SK-N-DZ (cell line): ENCODE data around the gene CHN1.

ENCODE experiments used
- DNase-seq: peaks from one replicate; pipeline ENCODE4 v3.0.0-alpha.2; 2015; ENCODE audit warnings: low spot score

CHN1 gene

GRCh38 chr2:174972924-174973323 is 32.3 kb downstream of the CHN1 start:
- DNase-seq: no peak

DNA sequence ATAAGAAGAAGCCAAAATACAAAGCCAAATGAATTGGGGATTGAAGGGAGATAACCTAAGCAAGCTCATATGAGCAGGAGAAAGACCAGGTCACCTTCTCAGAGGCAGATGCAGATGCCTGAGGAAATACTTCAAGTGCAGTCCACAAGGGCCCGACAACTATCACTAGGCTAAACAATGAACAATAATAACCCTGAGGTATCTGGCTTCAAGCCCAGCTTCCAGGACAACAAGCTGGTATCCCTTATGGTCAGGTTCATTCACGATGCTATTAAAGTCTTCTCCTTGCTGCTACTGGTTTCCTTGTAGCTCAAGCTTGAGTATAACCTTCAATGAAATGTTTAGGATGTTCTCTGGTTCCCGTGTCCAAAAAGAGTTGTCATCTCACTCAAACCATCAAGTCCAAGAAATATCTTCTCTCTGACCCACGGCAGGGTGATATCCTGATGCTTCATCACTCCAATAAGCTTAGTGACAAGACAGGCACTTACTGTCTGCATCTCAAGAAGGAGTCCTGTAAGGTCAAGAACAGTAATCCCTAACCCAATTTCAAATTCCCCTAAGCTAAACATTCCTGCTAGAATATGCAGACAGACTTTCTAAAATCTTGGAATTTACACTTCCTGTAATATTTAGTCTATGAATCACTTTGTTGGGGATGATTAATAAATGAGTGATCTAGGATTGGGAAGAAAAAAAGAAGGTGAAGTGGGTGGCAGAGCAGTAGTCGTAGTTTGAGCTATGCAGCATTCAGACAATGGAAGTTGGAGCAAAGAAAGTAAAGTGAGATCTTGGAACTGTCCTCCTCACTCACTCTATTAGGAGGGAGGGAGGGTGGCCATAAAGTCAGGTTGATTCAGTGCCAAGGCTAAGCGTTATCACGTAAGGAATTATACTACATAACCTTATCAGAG is 33.1 kb downstream of the CHN1 start:
- no peak for DNase-seq

DNA sequence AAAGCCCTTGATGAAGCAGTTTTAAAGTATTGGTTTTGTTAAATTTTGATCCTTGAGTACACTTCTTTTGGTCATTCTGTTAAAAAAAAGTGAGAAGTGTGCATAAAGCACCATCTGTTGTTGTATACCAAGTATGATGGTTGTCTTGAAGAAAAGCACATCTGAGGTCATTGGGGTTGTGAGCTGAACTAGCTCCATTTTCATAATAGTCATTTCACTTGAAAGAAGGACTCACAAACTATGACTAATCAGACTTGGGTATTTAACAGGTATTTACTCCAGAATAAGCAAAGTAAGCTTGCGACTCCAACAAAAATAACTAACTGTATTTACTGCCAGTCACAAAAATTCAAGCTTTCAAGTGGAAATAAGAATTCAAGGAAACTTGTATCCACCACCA is 35.1 kb downstream of the CHN1 start:
- DNase-seq: no peak

DNA sequence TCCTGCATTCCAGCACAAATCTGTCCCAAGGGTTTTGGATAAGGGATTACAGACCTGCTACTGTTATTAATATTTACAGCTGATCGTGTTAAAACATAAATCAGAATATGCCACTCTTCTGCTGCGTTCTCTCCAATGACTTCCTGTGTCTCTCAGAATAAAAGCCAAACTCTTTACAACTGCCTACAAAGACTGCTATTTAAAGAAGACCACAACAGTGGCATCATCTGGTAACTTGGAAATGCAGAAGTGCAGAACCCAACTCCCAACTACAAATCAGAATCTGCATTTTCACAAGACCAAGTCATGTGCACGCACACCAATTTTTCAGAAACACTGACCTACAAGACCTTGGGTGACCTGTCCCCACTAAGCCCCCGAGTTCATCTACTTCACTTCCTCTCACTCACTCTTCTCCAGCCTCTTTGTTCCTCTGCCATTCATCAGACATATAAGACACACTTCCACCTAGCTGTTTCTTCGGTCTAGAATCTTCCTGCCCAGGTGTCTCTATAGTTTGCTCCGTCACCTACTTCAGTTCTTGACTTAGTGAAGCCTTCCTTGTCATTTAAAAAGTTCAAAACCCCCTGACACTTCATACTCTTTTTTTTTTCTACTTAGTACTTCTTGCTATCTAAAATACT is 36.0 kb downstream of the CHN1 start:
- DNase-seq: no peak

GRCh38 chr2:174967691-174968260 is 37.4 kb downstream of the CHN1 start:
- no peak for DNase-seq

DNA sequence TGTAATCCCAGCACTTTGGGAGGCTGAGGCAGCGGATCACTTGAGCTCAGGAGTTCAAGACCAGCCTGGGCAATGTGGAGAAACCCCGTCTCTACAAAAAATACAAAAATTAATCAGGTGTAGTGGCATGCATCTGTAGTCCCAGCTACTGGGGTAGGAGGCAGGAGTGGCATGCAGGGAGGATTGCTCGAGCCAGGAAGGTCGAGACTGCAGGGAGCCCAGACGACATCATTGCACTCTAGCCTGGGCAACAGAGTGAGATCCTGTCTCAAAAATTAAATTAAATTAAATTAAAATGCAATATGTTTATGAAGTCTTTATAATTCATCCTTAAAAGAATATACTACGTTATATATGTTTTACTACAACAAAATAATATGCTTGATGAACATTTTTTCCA is 38.1 kb downstream of the CHN1 start:
- no peak for DNase-seq

DNA sequence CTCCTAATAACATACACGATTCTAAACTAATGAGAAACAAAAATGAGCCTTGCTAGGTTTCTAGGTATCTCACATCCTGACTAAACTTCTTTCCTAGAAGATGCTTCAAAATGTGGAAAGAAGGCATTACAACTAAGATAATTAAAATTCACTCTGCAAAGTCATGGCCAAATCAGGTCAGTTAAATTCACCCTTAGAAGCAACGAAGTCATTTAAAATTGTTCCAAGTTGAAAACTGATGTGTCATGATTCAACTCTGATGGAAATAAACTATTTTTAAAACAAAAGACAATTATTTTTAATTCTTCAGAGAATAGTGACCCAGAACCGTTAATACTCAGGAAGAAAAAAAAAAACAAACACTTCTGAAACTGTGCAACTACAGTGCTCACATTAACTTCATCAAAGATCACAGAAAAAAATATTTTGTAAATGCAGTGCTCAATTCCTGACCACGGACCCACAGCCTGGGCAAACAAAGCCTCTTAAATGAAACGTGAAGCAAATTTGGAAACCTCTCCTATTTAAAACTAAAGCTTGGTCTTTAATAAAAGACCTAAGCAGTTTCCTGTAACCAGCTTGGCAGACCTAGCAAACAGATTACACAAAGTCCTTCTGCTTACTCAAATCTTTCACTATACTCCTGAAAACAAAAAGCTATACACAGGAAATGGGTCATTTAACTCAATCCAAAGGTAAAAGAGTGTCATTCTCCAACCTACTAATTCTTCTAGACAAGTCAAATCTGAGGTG is 39.0 kb downstream of the CHN1 start:
- no peak for DNase-seq

DNA sequence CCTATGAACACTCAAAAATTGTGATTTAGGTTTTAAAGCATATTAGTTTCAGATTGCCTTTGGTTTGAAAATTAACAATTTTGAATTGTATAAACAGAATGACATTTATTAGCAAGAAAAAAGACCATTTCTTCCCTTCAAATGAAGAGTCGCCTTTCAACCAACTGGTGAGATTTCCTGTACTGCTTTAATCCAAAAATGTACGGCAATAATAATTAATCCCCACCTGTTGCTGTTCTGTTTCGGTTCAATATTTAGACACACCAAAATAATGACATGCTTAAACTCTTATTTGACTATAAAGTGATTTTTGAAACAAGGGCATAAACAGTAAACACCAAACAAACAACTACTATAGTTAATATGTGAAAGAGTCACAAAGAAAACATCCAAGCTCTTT is 39.6 kb downstream of the CHN1 start:
- no peak for DNase-seq

- peak; percentile 37 for DNase-seq
These were observed 40.8 kb downstream of the CHN1 start for GRCh38 chr2:174964404-174964803.

DNA sequence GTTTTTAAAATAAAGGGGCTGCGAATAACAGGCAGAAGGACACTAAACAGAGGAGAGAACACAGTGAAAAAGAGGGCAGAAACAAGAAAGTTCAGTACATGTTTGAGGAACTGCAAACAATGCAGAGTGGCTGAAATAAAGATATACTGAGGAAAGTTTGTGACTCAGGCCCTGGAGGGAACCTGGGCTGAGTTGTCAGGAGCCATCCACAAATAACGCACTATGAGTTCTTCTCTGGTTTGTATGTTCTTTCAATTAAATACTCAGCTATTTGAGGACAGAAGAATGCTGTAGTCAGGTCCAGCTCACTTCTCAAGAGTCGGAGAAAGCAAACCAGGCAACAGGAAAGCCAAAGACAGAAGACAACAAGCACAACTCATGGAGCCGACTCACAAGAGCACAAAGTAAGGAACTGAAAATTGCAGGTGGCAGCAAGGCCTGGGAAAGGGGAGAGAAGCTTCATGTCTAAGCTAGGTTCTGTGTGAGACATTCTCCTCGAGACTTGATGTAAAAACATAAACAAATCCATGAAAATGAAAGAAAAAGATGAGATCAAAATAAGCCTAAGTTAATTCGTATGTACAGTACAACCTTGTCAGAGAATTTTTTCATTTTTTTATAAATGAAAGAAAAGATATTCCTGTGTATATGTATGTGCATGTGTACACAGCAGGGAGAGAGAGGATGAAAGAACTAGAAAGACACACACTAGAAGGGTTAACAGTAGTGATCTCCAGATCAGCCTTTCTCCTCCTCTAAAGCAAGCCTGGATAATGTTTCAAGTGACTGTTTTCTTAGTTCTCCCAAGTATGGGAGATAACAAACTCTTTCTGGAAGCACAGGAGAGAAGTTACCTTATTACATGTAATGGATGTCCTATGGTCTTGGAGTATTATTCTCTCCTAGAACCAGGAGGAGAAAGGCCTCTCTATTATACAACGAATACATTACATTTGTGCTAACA is 41.5 kb downstream of the CHN1 start:
- peak; percentile 46 for DNase-seq

DNA sequence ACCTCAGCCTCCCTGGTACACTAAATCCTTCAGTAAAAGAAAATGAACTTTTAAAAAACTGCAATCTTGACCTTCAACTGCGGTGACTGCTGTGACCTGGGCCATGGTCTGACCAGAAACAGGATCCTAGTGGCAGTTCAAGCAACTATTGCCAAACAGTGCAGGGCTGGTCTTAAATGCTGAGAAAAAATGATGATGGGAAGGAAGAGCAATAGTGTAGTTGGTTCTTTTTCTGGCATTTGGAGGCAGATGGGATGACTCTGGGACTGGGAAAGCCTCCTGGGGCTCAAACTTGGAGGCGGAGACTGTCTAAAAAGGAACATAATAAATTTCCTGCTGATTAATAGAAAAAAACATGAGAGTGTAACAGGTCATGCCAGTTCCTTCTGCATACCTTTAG is 45.4 kb downstream of the CHN1 start:
- DNase-seq: no peak

- DNase-seq: no peak
These were observed 48.1 kb downstream of the CHN1 start for GRCh38 chr2:174957050-174957449.

DNA sequence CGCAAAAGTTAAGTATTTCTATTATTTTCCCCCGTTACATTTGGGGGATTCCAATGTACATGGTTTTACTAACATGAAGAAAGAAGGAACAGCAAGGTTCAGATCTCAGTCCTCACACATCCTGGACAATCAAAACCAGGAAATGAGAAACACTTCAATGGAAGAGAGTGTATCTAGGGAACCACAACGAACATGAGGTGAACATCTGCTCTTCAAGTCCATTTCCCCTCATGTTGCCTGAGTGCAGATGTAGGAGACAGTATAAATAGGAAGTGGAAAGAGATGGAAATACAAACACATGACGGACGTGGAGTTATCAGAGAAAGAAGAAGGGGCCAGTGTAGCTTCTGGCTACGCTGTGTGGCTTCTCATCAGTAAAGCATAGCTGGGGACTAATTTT is 52.6 kb downstream of the CHN1 start:
- no peak for DNase-seq

DNA sequence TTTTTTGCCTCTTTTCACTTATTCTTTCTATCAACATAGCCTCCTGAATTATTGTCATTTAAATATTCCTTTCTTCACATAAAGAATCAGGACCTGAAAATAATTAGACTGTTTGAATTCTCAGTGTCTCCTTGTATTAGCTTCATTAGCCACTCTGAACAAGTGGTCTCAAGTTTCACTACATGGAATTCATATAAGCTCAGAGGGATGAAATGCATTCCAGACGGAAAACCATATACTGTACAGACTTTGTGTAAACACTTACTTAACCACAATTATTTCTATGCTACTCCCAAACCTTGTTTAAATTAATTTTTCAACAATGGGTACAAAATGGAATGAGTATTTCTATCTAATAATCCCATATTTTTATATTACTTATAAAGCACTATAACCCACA is 53.4 kb downstream of the CHN1 start:
- no peak for DNase-seq

- DNase-seq: no peak
These were observed 55.0 kb downstream of the CHN1 start for GRCh38 chr2:174949988-174950687.

DNA sequence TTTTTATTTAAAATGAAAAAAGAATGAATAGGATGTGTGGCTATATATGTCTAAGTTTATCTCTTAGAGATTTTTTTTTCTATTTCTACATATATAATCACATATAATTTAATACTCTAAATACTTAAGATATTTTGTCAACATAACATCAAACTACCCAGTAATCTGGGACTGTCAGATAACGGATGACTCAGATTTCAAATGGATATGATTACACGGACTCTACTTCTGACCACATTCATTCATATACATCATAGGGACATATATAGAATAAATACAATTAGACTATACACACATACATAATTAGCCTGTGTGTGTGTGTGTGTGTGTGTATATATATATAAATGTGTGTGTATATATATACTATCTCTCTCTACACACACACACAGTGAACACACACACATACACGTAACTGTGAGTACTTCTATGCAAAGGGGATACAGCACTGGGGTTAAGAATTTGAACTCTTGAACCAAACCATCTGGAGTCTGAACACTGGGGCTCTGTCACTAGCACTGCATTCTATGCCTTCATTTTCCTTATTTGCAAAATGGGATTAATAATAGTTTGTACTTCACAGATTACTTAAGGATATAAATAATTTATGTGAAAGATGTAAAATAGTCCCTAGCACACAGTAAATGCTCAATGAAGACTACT is 59.5 kb downstream of the CHN1 start:
- DNase-seq: no peak

- DNase-seq: no peak
These were observed 66.1 kb downstream of the CHN1 start for GRCh38 chr2:174939046-174939445.

DNA sequence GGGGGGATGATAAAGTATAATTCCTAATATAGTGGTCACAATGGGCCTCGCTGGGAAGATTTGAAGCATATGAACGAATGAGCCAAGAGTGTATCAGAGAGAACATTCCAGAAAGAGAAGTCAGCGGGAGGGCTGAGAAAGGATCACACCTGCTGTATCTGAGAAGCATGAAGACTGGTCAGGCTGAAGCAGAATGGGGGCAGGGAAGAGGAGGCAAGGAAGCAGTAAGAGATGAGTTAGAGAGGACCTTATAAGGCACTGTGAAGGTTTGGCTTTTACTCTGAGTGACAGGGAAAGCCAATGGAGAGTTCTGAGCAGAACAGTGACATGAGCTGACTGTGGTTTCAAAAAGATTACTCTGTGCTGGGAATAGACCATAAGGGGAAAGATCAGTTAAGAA is 73.5 kb downstream of the CHN1 start:
- no peak for DNase-seq

DNA sequence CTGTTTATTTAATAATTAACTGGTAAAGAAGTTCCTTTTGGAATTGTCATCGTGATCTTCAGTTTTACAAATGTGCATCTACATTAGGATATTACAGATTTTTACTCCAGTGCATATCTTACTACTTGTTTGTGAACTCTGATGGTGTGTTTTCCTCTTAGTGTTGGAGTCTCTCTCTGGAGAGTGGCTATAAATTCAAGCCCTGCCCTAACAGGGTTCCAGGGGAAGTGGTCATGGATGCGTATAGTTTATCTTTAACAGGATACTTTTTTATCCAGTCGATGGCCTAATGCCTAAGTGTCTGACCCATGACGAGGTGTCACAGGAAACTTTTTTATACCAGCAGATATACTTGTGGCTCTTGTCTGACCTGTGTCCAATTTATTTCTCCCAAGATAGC is 75.4 kb downstream of the CHN1 start:
- DNase-seq: no peak
